LNCAP (cell line): Measurements from ENCODE around the gene PSMB2.

Source experiments
- TF ChIP-seq, protein P1 (sequence below): fragments of 450-650 bp; IDR thresholded peaks from 2 replicates; pipeline ENCODE4 v1.5.1; 2017; ENCODE audit warnings: mild to moderate bottlenecking

The PSMB2 gene

DNA sequence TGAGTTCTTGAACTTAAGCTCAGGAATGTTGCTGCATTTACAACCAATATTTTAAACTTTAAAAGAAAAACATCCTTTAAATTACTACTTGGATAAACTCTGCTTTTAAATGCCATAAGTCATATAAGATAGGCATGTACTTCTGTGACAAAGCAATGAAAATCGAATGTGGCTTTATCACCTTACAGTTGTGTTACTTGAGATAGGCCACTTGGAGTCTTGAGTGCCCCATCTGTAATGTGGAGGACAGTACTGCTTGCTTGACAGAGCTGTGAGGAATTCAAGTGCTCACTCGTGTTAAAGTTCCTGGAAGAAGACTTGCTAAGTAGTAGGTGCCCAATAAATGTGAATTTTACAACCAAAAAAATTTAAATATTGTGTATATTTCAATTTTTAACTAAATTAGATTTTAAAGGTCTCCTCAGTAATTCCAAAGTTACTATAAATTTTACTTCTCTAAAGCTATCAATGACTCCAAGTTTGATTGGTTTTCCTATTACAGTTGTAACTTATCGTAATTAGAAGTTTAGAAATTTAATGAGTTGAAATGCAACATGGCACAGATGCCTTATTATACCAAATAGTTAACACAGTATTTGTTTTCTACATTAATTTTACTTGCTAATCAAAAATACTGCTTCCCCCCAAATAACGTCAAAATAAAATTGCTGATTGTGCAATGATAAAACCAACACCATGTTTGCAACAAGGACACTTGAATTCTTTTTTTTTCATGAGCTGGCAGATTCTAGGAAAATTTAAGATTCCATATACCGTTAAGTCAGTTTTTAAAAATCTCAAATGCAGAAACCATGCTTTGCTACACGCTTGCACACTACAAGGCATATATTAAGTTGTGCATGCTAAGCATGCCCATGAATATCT is 21.8 kb downstream of the PSMB2 start:
- TF ChIP-seq, protein P1, sequence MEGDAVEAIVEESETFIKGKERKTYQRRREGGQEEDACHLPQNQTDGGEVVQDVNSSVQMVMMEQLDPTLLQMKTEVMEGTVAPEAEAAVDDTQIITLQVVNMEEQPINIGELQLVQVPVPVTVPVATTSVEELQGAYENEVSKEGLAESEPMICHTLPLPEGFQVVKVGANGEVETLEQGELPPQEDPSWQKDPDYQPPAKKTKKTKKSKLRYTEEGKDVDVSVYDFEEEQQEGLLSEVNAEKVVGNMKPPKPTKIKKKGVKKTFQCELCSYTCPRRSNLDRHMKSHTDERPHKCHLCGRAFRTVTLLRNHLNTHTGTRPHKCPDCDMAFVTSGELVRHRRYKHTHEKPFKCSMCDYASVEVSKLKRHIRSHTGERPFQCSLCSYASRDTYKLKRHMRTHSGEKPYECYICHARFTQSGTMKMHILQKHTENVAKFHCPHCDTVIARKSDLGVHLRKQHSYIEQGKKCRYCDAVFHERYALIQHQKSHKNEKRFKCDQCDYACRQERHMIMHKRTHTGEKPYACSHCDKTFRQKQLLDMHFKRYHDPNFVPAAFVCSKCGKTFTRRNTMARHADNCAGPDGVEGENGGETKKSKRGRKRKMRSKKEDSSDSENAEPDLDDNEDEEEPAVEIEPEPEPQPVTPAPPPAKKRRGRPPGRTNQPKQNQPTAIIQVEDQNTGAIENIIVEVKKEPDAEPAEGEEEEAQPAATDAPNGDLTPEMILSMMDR, result no peak

DNA sequence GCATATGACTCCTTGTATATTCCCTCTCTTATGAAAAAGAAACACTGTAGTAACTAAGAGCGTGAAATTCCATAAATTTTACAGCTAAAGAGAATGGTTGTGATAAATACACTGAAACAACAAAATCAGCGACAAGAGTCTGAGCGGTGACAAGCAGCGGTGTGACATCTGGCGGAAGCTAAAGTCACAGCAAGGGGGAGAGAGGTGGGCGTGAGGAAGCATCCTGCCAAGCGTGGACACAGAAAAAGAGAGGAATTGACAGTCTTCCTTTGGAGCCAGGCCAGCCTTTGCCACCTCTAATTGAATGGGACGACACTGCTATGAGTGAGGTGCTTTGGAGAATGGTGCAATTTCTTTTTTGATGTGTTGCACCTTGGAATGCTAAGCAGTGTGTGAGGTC is 25.9 kb downstream of the PSMB2 start:
- TF ChIP-seq, protein P1, result no peak

DNA sequence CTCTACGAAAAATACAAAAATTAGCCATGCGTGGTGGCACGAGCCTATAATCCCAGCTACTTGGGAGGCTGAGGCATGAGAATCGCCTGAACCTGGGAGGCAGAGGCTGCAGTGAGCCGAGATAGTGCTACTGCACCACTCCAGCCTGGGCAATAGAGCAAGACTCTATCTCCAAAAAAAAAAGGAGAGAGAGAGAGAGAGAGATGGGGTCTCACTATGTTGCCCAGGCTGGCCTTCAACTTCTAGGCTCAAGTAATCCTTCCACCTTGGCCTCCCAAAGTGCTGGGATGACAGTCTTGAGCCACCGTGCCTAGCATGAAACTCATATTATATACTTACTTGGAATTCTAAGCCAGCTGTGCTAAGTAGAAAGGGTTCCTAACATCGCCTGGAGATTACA is 29.7 kb downstream of the PSMB2 start:
- TF ChIP-seq, protein P1, result no peak

DNA sequence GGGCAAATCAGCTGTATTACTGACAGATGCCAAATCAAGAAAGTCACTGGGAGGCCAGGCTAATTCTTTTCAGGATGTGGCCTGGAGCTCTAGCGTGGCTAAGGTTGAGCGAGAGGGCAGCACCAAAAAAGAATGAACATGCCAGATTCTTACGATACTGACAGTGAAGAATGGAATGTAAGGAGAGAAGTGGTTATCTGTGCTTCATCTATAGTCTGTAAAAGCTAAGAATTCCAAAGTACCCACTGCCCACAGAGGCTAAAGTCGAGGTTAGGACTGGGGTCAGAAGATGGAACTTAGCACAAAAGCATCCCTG is 35.5 kb downstream of the PSMB2 start:
- TF ChIP-seq, protein P1, result no peak

DNA sequence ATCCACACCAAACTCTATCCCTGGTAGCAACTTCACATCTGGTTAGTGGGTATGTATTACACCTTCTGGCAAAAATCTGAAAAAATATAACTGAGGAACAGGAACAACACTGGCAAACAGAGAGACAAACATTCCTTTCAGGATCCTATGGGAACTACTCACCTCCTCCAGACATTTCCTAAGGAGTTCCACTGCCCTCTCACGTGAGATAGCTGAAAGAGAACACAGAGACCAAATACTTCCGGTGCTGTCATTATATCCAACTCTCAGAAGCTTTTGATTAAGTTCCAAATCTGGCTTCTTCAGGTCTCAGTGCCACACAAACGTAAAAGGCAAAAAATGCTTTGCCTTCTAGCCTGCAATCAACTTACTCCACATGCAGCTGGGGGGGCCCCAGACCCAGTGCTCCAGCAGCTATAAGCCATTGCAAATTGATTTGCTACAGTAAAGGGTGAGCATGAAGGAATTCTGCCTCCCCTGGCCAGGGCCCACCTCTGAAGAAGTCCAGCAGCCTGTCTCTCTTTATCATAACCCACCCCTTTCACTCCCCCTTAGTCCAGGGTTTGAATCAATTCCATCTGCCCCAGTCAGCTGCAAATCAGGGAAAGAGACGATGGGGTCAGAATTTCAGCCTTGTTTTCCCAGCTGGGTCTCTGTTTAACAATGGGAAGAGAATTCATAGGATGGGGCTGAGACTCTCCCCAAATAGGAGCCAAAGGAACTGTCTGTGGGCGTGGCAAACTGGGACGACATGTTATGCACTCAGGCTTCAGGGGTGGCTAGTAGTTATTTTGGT is 36.1 kb downstream of the PSMB2 start:
- TF ChIP-seq, protein P1, result no peak

DNA sequence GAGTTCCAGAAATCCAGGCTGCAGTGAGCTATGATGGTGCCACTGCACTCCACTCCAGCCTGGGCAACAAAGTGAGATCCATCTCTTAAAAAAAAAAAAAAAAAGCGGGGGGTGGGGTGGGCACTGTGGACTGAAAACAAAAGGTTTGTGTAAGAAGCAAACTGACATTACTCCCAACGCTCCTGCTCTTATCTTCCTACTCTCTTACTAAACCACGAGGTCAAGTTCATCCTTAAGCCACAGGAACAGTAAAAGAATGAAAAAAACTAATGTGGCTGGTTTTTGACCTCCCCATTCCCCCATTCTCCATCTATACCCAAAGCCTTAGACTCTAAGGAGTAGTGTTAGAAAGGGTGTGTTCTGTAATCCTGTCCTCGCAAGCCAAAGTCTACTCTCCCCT is 37.4 kb downstream of the PSMB2 start:
- TF ChIP-seq, protein P1, result no peak

DNA sequence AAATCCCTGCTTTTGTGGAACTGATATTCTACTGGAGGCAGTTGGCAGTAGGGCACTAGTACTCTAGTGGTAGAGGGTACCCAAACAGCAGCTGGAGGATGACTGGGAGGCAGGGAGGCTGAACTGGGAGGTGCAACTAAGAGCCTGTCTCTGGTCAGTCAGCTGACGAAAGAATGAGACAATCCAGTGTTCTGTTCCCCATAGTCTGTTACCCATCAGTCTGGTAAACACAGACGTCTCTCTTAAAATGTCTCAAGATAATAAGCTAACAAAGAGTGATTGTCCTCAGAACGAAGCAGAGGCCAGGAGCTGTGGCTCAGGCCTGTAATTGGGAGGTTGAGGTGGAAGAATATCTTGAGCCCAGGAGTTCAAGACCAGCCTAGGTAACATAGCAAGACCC is 37.9 kb downstream of the PSMB2 start:
- TF ChIP-seq, protein P1, result no peak
